Fibroblast of pulmonary artery (primary cell): ENCODE measurements around the gene TNS2.
"Not testable (repeated sequence)": the region's sequence is repeated elsewhere in the genome, so short reads cannot be mapped to it uniquely, and the experiment has no call there.

Experiments
- DNase-seq: peaks from one replicate; pipeline ENCODE4 v3.0.0-alpha.2; 2010; ENCODE audit warnings: low read depth
- H3K4me3 ChIP-seq: replicated peaks from 2 replicates; pipeline ENCODE4 v1.5.1; 2011; ENCODE audit warnings: low read depth, mild to moderate bottlenecking, control low read depth, low read length, moderate library complexity
- TF ChIP-seq, protein P1 (sequence below): IDR thresholded peaks from 2 replicates; pipeline ENCODE4 v1.5.1; 2011; ENCODE audit warnings: mild to moderate bottlenecking, control low read depth, low read length, inconsistent platforms; ENCODE audit errors: missing control alignments

TNS2 gene

GRCh38 chr12:53102883-53103807 is 53.3 kb downstream of the TNS2 start, which contains the start of gene SOAT2:
SOAT2 (plus strand) TSS chr12:53103486; CDS start chr12:53103578, 92 bp downstream.
- H3K4me3 ChIP-seq = no peak within 1 kb of the TSS
- no peak for DNase-seq

GRCh38 chr12:53103860-53104305 is 54.0 kb downstream of the TNS2 start:
- DNase-seq = no peak
- TF ChIP-seq, protein P1, sequence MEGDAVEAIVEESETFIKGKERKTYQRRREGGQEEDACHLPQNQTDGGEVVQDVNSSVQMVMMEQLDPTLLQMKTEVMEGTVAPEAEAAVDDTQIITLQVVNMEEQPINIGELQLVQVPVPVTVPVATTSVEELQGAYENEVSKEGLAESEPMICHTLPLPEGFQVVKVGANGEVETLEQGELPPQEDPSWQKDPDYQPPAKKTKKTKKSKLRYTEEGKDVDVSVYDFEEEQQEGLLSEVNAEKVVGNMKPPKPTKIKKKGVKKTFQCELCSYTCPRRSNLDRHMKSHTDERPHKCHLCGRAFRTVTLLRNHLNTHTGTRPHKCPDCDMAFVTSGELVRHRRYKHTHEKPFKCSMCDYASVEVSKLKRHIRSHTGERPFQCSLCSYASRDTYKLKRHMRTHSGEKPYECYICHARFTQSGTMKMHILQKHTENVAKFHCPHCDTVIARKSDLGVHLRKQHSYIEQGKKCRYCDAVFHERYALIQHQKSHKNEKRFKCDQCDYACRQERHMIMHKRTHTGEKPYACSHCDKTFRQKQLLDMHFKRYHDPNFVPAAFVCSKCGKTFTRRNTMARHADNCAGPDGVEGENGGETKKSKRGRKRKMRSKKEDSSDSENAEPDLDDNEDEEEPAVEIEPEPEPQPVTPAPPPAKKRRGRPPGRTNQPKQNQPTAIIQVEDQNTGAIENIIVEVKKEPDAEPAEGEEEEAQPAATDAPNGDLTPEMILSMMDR = no peak
- H3K4me3 ChIP-seq = no peak overlapping the region

More at GRCh38 chr12:53102883-53103807, 53.3 kb downstream of the TNS2 start, which contains the start of gene SOAT2:
- TF ChIP-seq, protein P1 = no peak

GRCh38 chr12:53105256-53105655 is 55.4 kb downstream of the TNS2 start:
- TF ChIP-seq, protein P1 = no peak
- no peak for DNase-seq
- no peak overlapping the region for H3K4me3 ChIP-seq

- TF ChIP-seq, protein P1 = no peak
- DNase-seq = no peak
- no peak overlapping the region for H3K4me3 ChIP-seq
These were observed 56.0 kb downstream of the TNS2 start for GRCh38 chr12:53105712-53106439.

DNA sequence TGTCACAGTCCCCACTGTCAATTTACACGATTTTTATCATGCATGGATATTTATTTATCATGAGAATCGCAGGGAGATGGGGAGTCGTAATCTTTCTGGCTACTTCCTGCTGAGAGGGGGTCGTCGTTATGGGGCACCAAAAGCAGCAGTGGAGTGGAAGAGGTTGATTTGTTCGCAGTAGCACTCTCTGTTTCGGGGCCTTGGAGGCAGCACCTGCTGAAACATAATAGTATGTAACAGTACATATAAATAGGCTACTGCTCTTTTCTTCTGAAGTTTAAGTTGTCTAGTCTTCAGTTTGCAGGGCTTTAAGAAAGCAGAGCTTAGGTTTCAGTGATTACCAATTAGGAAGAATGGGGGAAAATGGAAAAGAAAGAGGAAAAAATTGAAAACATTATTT is 57.3 kb downstream of the TNS2 start:
- DNase-seq = no peak
- no peak overlapping the region for H3K4me3 ChIP-seq
- TF ChIP-seq, protein P1 = no peak

GRCh38 chr12:53112431-53112830 is 62.6 kb downstream of the TNS2 start:
- not testable (repeated sequence) for H3K4me3 ChIP-seq, DNase-seq

DNA sequence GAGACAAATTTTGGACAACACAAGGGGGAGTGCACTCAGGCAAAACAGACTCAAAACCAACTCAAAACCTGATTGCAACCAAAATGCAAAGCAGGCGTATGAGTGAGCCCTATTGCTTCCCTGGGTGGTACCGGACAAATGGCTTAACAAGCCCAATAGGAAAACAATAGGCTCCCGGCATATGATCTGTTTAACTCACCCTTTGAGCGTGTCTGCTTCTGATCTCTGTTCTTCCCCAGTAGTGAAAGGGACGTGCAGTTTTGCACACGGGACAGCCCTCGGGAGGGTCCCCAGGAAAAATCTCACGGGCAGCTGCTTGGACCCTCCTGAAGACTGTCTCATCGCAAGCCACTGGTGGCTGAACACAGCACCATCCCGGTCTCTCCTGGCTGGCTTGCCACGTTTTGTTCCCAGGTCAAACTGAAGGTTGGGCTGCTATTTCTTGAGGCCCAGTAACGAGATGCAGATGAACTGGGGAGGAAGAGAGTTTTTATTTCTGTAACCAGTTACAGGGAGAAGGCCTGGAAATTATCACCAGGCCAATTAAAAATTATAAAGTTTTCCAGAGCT is 63.4 kb downstream of the TNS2 start:
- H3K4me3 ChIP-seq = no peak overlapping the region
- DNase-seq = no peak
- TF ChIP-seq, protein P1 = no peak
